Mononuclear cell (primary cell): ENCODE data around the gene TAGLN. TPM values are rescaled to one million over a fixed set of nuclear protein-coding genes. Genes with fewer than 3 reads are reported as not detected.

Source experiments
- H3K27me3 ChIP-seq: 2 replicates; pipeline ENCODE4 v1.6.0; 2011; ENCODE audit warnings: low read length, control low read depth; ENCODE audit not compliant: insufficient read depth
- H3K4me1 ChIP-seq: 2 replicates; pipeline ENCODE4 v1.5.1; 2011; ENCODE audit warnings: mild to moderate bottlenecking, low read length, control low read depth; ENCODE audit not compliant: insufficient read depth
- H3K4me3 ChIP-seq: 2 replicates; pipeline ENCODE4 v1.5.1; 2011; ENCODE audit warnings: mild to moderate bottlenecking, low read length, moderate library complexity
- H3K9me3 ChIP-seq: 2 replicates; pipeline ENCODE4 v1.5.1; 2011; ENCODE audit warnings: low read depth, mild to moderate bottlenecking, control low read depth, low read length
- total RNA-seq: library from RNA; depleted of rRNA; stranded (reverse); fragments of >200 nt; gene quantifications from one replicate; pipeline ENCODE4 v1.2.3, GENCODE V29; 2012

Gene TAGLN
- 8.6 TPM for total RNA-seq

- Histone ChIP-seq H3K4me1 (peaks cover 13% of the 10 kb centered on the region), H3K4me3 (no peak within 1 kb of the TSS), H3K27me3 (no peaks in the 10 kb centered on the region), H3K9me3 (no peaks in the 10 kb centered on the region)
Observed at GRCh38 chr11:117199053-117199915, at the start of gene TAGLN. Gene TAGLN (plus strand): TSS chr11:117199370. CDS start chr11:117203014, 3,644 bp downstream.

GRCh38 chr11:117152066-117152465 is 47.1 kb upstream of the TAGLN start:
- no peaks in the 10 kb centered on the region for H3K27me3 ChIP-seq
- H3K9me3 ChIP-seq, result no peaks in the 10 kb centered on the region
- peaks cover 8% of the 10 kb centered on the region for H3K4me1 ChIP-seq
- no peak overlapping the region for H3K4me3 ChIP-seq

DNA sequence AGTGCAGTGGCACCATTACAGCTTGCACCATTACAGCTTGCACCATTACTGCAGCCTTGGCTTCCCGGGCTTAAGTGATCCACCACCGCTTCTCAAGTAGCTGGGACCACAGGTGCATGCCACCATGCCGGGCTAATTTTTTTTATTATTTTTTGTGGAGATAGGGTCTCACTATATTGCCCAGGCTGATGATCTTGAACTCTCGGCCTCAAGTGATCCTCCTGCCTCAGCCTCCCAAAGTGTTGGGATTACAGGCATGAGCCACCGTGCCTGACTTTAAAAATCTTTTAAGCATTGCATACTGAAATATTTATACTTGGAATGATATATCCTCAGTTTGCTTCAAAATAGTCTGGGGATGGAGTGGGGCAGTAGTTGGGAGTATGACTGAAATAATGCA is 44.7 kb upstream of the TAGLN start:
- Histone ChIP-seq H3K4me3 (no peak overlapping the region), H3K4me1 (peaks cover 4% of the 10 kb centered on the region), H3K27me3 (no peaks in the 10 kb centered on the region), H3K9me3 (no peaks in the 10 kb centered on the region)

DNA sequence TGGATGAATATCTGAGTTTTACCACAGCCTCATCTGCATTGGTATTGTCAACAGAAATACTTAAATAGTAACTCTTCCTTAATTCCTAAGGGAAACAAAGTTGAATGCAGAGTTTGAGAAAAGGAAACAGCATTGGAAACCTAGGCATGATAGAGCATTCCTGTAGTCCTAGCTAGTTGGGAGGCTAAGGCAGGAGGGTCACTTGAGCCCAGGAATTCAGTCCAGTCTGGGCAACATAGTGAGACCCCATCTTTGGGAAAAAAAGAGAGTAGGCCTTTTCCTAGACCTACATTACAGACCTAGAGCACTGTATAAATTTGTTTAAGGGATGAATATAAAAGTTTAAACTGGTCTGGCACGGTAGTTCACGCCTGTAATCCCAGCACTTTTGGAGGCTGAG is 41.7 kb upstream of the TAGLN start:
- Histone ChIP-seq H3K27me3 (no peaks in the 10 kb centered on the region), H3K9me3 (no peaks in the 10 kb centered on the region), H3K4me3 (no peak overlapping the region), H3K4me1 (no peaks in the 10 kb centered on the region)

DNA sequence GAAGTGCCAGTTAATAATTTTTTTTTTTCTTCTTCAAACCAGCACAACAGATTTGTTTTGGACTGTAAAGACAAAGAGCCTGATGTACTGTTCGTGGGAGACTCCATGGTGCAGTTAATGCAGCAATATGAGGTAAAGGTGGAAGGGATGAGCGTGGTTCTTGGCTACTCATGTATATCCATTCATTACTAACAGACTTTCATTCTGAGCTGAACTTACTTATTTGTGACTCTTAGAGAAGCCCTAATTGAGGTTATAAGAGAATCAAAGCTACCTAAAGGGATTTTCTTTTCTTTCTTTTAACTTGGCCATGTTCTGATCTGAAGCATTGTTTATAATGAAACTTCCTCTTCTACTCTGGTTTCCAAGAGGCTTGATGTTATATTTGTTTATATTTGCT is 39.3 kb upstream of the TAGLN start:
- Histone ChIP-seq H3K27me3 (no peaks in the 10 kb centered on the region), H3K4me3 (no peak overlapping the region), H3K9me3 (no peaks in the 10 kb centered on the region), H3K4me1 (no peaks in the 10 kb centered on the region)

DNA sequence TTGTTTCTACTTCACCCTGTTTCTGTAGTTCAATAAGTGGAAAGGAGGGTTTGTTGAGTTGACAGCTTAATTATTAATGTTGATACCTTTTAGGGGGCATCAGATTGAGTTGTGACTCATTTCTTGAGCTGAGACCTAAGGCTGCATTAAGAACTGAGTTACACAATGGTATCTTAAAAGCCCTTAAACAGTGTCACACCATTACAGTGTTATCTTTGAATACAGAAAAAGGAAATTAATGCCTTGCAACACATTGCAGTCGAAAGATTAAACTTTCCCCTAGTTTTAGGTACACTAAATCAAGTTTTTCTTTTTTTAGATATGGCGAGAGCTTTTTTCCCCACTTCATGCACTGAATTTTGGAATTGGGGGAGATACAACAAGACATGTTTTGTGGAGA is 38.3 kb upstream of the TAGLN start:
- H3K27me3 ChIP-seq, result no peaks in the 10 kb centered on the region
- no peak overlapping the region for H3K4me3 ChIP-seq
- H3K4me1 ChIP-seq, result no peaks in the 10 kb centered on the region
- no peaks in the 10 kb centered on the region for H3K9me3 ChIP-seq

- H3K27me3 ChIP-seq, result no peaks in the 10 kb centered on the region
- H3K4me1 ChIP-seq, result no peaks in the 10 kb centered on the region
- no peak overlapping the region for H3K4me3 ChIP-seq
- no peaks in the 10 kb centered on the region for H3K9me3 ChIP-seq
Observed at GRCh38 chr11:117166491-117166890, 32.7 kb upstream of the TAGLN start.

DNA sequence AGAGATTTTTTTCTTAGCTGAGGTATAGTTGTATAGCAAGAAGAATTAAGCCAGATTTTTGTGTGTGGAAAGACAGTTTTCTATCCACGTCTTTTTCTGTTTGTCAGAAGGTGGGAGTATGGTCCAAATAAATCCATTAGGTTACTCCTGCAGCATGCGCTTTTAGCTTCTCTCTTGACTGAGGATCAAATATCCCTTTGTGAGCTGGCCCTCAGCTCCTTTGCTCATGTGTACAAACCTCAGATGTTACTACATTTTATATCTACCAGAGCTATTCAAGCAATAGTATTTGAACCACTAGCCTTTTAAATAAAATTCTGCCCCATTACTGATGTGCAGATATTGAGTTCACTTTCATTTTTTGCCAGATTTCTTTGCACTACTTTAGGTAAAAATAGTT is 29.4 kb upstream of the TAGLN start:
- Histone ChIP-seq H3K27me3 (no peaks in the 10 kb centered on the region), H3K4me3 (no peak overlapping the region), H3K9me3 (no peaks in the 10 kb centered on the region), H3K4me1 (no peaks in the 10 kb centered on the region)

GRCh38 chr11:117170210-117170609 is 29.0 kb upstream of the TAGLN start:
- no peaks in the 10 kb centered on the region for H3K9me3 ChIP-seq
- H3K4me3 ChIP-seq, result no peak overlapping the region
- H3K27me3 ChIP-seq, result no peaks in the 10 kb centered on the region
- H3K4me1 ChIP-seq, result no peaks in the 10 kb centered on the region

- Histone ChIP-seq H3K4me1 (no peaks in the 10 kb centered on the region), H3K9me3 (no peaks in the 10 kb centered on the region), H3K4me3 (no peak overlapping the region), H3K27me3 (no peaks in the 10 kb centered on the region)
Observed at GRCh38 chr11:117171007-117171403, 28.2 kb upstream of the TAGLN start.

GRCh38 chr11:117171404-117172061 is 27.6 kb upstream of the TAGLN start:
- Histone ChIP-seq H3K4me1 (no peaks in the 10 kb centered on the region), H3K9me3 (no peaks in the 10 kb centered on the region), H3K4me3 (no peak overlapping the region), H3K27me3 (no peaks in the 10 kb centered on the region)

DNA sequence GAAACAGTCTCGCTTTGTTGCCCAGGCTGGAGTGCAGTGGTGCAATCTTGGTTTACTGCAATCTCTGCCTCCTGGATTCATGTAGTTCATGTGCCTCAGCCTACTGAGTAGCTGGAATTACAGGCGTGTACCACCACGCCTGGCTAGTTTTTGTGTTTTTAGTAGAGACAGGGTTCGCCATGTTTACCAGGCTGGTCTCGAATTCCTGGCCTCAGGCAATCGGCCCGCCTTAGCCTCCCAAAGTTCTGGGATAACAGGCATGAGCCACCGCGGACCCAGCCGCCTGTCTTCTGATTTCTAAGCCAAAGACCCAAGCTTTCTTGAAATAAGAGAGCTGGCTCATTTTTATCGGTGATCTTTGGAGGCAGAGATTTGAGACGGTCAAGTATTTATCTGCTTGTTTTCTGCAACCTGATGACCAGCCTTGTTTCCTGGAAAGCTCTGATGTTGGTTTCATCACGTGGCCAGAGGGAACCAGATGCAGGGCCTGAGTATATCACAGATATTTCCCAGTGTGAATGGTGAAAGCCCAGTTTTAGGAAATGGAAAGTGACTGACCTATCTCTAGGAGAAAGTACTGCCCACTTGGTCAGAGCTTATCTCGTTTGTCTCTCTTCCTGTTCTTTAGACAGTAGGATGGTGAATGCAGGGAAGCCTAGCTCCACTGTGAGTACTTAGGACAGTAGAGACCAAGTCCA is 26.3 kb upstream of the TAGLN start:
- Histone ChIP-seq H3K27me3 (no peaks in the 10 kb centered on the region), H3K4me3 (no peak overlapping the region), H3K4me1 (peaks cover 2% of the 10 kb centered on the region), H3K9me3 (no peaks in the 10 kb centered on the region)

DNA sequence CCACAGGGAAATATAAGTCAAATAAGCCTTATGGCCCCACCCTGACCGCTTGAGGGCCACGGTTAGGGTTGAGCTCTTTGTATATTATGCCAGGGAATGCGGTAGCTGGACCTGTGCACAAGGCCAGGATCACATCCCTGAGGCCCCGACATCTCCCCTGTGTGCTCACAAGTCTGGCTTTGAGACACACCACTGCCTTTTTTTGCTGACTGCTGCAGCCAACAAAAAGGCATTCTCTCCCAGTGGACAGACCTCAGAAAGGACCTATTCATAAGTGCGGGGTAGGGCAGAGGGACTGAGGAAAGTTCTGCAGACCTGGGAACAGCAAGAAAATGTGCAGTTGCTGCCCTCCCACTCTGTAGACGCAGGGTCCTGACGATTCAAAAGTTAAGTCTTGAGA is 24.1 kb upstream of the TAGLN start:
- Histone ChIP-seq H3K4me1 (peaks cover 17% of the 10 kb centered on the region), H3K27me3 (no peaks in the 10 kb centered on the region), H3K9me3 (no peaks in the 10 kb centered on the region), H3K4me3 (no peak overlapping the region)

DNA sequence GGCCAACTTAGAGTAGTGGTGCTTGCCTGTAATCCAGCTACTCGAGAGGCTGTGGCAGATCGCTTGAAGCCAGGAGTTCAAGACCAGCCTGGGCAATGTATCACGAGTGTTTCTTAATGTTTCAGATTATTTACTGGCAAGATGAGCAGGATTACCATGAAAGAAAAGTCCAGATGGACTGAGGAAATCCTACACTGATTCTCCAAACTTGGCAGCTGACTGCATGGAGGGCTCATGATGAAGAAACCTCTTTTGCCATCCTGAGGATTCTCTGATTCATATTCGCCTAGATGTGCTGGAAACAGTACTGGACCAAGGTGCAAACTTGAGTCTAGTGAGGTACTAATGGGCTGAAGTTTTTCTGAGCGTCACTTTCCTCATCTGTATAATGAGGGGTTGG is 23.4 kb upstream of the TAGLN start:
- H3K4me1 ChIP-seq, result peaks cover 23% of the 10 kb centered on the region
- no peak overlapping the region for H3K4me3 ChIP-seq
- no peaks in the 10 kb centered on the region for H3K27me3 ChIP-seq
- no peaks in the 10 kb centered on the region for H3K9me3 ChIP-seq

DNA sequence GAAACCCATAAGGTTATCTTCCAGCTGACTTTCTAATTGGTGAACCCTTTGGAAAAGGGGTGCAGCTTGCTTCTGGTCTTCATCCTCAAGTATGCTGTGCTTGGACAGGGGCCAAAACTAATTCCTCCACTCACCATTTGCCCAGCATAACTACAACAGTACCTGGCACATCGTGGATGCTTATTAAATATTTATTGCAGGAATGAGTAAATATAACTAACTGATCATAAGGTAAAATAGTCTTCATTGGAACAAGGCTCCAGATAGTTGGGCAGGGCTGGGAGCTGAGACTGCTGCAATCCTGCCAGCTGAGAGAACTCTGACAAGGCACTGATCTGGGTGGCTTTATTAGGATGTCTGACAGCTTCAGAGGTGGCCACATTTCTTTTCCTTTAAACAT is 23.0 kb upstream of the TAGLN start:
- H3K9me3 ChIP-seq, result no peaks in the 10 kb centered on the region
- H3K27me3 ChIP-seq, result no peaks in the 10 kb centered on the region
- H3K4me3 ChIP-seq, result no peak overlapping the region
- peaks cover 27% of the 10 kb centered on the region for H3K4me1 ChIP-seq
